Keratinocyte (primary cell): ENCODE measurements around the gene ANGPTL2.

Experiments
- CTCF ChIP-seq, 3 experiments: IDR thresholded peaks in 1 of 3; conservative IDR thresholded peaks in 1 of 3; optimal IDR thresholded peaks in 1 of 3; 2 replicates in 2 of 3; 3 replicates in 1 of 3; pipeline versions ENCODE3 to v1.5.1; 2011; ENCODE audit warnings: low read length in 3 of 3, mild to moderate bottlenecking in 3 of 3, moderate library complexity in 2 of 3, control low read depth in 1 of 3, inconsistent platforms in 1 of 3; ENCODE audit not compliant: insufficient read depth in 2 of 3; ENCODE audit errors: extremely low read depth in 1 of 3
- EZH2 ChIP-seq: IDR thresholded peaks from one replicate; pipeline ENCODE4 v1.6.1; 2012; ENCODE audit warnings: inconsistent platforms, mild to moderate bottlenecking, low read length, moderate library complexity

GRCh38 chr9:127143920-127144465, 21.6 kb upstream of the ANGPTL2 start:
- no peak for TF ChIP-seq CTCF (optimal IDR thresholded peaks at IDR 0.05 in 1 of 3, IDR thresholded peaks at IDR 0.05 in 1 of 3, conservative IDR thresholded peaks at IDR 0.05 in 1 of 3; ENCODE audit: extremely low read depth in 1 of 3, insufficient read depth in 2 of 3, low read length in 3 of 3)
- no peak for TF ChIP-seq EZH2
